WTC11 (cell line): ENCODE measurements around the gene BEND6. TPM values are rescaled to one million over a fixed set of nuclear protein-coding genes. Genes with fewer than 3 reads are reported as not detected.
"Not testable (repeated sequence)": the region's sequence is repeated elsewhere in the genome, so short reads cannot be mapped to it uniquely, and the experiment has no call there.

Experiments
- ATAC-seq: fragments of 200-7000 bp; cut with Tn5 transposase; 2 replicates; pipeline ENCODE4 v1.10.0; 2021; ENCODE audit warnings: mild to moderate bottlenecking, moderate library complexity
- CTCF ChIA-PET: fragments of 300-600 bp; sonication (Branson Sonifier 250); formaldehyde crosslinking; loops from one replicate; lab custom pipeline; 2021; ENCODE audit warnings: antibody characterized with exemption; lab: Charles Lee
- POLR2A ChIA-PET: fragments of 350-600 bp; sonication (Branson Sonifier 250); formaldehyde crosslinking; loops from one replicate; lab custom pipeline; 2021; ENCODE audit warnings: antibody characterized with exemption; lab: Charles Lee
- DNase-seq: peaks from one replicate; pipeline ENCODE4 v3.0.0; 2021; ENCODE audit warnings: low spot score
- H3K27ac Mint-ChIP-seq: 2 replicates; pipeline ENCODE4 v1.8.0; 2021; ENCODE audit warnings: mixed read lengths
- H3K27me3 Mint-ChIP-seq: 2 replicates; pipeline ENCODE4 v1.8.0; 2021; ENCODE audit warnings: low read depth, mild to moderate bottlenecking, moderate library complexity, mixed read lengths
- H3K36me3 Mint-ChIP-seq: 2 replicates; pipeline ENCODE4 v1.8.0; 2021; ENCODE audit warnings: mixed read lengths
- H3K4me1 Mint-ChIP-seq: 2 replicates; pipeline ENCODE4 v1.8.0; 2022; ENCODE audit warnings: mixed read lengths
- H3K4me3 Mint-ChIP-seq: 2 replicates; pipeline ENCODE4 v1.8.0; 2021; ENCODE audit warnings: mild to moderate bottlenecking, moderate library complexity, mixed read lengths
- H3K9me3 Mint-ChIP-seq: 2 replicates; pipeline ENCODE4 v1.8.0; 2021; ENCODE audit warnings: mixed read lengths
- AFF4 ChIP-seq: sonication (generic); formaldehyde crosslinking; IDR thresholded peaks from 2 replicates; pipeline ENCODE4 v1.8.1; 2023; ENCODE audit warnings: mild to moderate bottlenecking, missing genetic modification reagents, borderline replicate concordance
- ATF1 ChIP-seq: sonication (generic); formaldehyde crosslinking; IDR thresholded peaks from 2 replicates; pipeline ENCODE4 v1.8.1; 2023; ENCODE audit warnings: mild to moderate bottlenecking, moderate library complexity, missing genetic modification reagents
- E2F1 ChIP-seq: sonication (generic); formaldehyde crosslinking; IDR thresholded peaks from 2 replicates; pipeline ENCODE4 v1.8.0; 2022; ENCODE audit warnings: mild to moderate bottlenecking, missing genetic modification reagents
- E2F5 ChIP-seq: sonication (generic); formaldehyde crosslinking; IDR thresholded peaks from 2 replicates; pipeline ENCODE4 v1.8.1; 2022; ENCODE audit warnings: mild to moderate bottlenecking, moderate library complexity, missing genetic modification reagents
- ESRRA ChIP-seq: sonication (generic); formaldehyde crosslinking; IDR thresholded peaks from 2 replicates; pipeline ENCODE4 v1.8.1; 2022; ENCODE audit warnings: mild to moderate bottlenecking, missing genetic modification reagents, borderline replicate concordance
- GRHL2 ChIP-seq: fragments of 250-450 bp; sonication (Bioruptor Pico); IDR thresholded peaks from 2 replicates; pipeline ENCODE4 v1.8.0; 2022; ENCODE audit warnings: mild to moderate bottlenecking, moderate library complexity; ENCODE audit not compliant: insufficient replicate concordance, severe bottlenecking
- GTF2I ChIP-seq: fragments of 250-450 bp; sonication (Bioruptor Pico); conservative IDR thresholded peaks from 2 replicates; pipeline ENCODE4 v1.4.0; 2021; ENCODE audit warnings: mild to moderate bottlenecking
- HMGXB4 ChIP-seq: sonication (generic); formaldehyde crosslinking; IDR thresholded peaks from 2 replicates; pipeline ENCODE4 v1.8.1; 2023; ENCODE audit warnings: mild to moderate bottlenecking, moderate library complexity, missing genetic modification reagents
- KAT7 ChIP-seq: sonication (generic); formaldehyde crosslinking; IDR thresholded peaks from 2 replicates; pipeline ENCODE4 v1.8.1; 2023; ENCODE audit warnings: missing genetic modification reagents, mild to moderate bottlenecking, borderline replicate concordance
- MXD4 ChIP-seq: fragments of 250-450 bp; sonication (Bioruptor Pico); IDR thresholded peaks from 2 replicates; pipeline ENCODE4 v1.8.0; 2021; ENCODE audit warnings: mild to moderate bottlenecking, moderate library complexity, borderline replicate concordance
- NFATC4 ChIP-seq: fragments of 250-450 bp; sonication (Bioruptor Pico); IDR thresholded peaks from 2 replicates; pipeline ENCODE4 v1.9.0; 2021; ENCODE audit warnings: mild to moderate bottlenecking
- RELA ChIP-seq: sonication (generic); formaldehyde crosslinking; IDR thresholded peaks from 2 replicates; pipeline ENCODE4 v1.8.1; 2022; ENCODE audit warnings: missing genetic modification reagents, mild to moderate bottlenecking, borderline replicate concordance
- SMAD3 ChIP-seq: sonication (generic); formaldehyde crosslinking; IDR thresholded peaks from 2 replicates; pipeline ENCODE4 v1.8.0; 2022; ENCODE audit warnings: missing genetic modification reagents, mild to moderate bottlenecking, borderline replicate concordance
- SP1 ChIP-seq: sonication (generic); formaldehyde crosslinking; conservative IDR thresholded peaks from 2 replicates; pipeline ENCODE4 v1.8.1; 2022; ENCODE audit warnings: missing genetic modification reagents
- TP53 ChIP-seq: sonication (generic); formaldehyde crosslinking; IDR thresholded peaks from 2 replicates; pipeline ENCODE4 v1.8.1; 2023; ENCODE audit warnings: mild to moderate bottlenecking, missing genetic modification reagents
- ZNF121 ChIP-seq: sonication (generic); formaldehyde crosslinking; IDR thresholded peaks from 2 replicates; pipeline ENCODE4 v1.8.0; 2023; ENCODE audit warnings: missing genetic modification reagents
- total RNA-seq: library from RNA; stranded (reverse); gene quantifications from 3 replicates; pipeline ENCODE4 v1.2.3, GENCODE V29; 2021

BEND6 gene
- total RNA-seq, 1 experiment from 2014 or later = 1.5 TPM

- no peak for TF ChIP-seq ZNF121 (CRISPR knock-in tag)
Observed at GRCh38 chr6:57004292-57004691, 49.4 kb downstream of the BEND6 start (continued).

- ATAC-seq (no peak), DNase-seq (no peak)
- no peaks in the 10 kb centered on the region for H3K9me3 Mint-ChIP-seq
- H3K27me3 Mint-ChIP-seq = no peaks in the 10 kb centered on the region
- no peak overlapping the region for H3K4me3 Mint-ChIP-seq
- CTCF ChIA-PET = no interaction called here
- TF ChIP-seq RELA = no peak
- TF ChIP-seq E2F5 (CRISPR knock-in tag) = no peak
- no peak for TF ChIP-seq AFF4 (CRISPR knock-in tag)
- no peak for TF ChIP-seq SP1 (CRISPR knock-in tag)
- no peak for TF ChIP-seq SMAD3 (CRISPR knock-in tag)
- no peak for TF ChIP-seq TP53 (CRISPR knock-in tag)
- no peak for TF ChIP-seq GTF2I (CRISPR knock-in tag)
- no peak for TF ChIP-seq NFATC4
- no peak for TF ChIP-seq KAT7 (CRISPR knock-in tag)
- TF ChIP-seq ESRRA = no peak
- no peak for TF ChIP-seq E2F1 (CRISPR knock-in tag)
- no peak for TF ChIP-seq MXD4
- TF ChIP-seq GRHL2 = no peak
- no peak for TF ChIP-seq ATF1 (CRISPR knock-in tag)
- TF ChIP-seq HMGXB4 = no peak
- H3K4me1 Mint-ChIP-seq = no peaks in the 10 kb centered on the region
- no peak overlapping the region for H3K27ac Mint-ChIP-seq
- H3K36me3 Mint-ChIP-seq = no peaks in the 10 kb centered on the region
- POLR2A ChIA-PET = no interaction called here
Observed at GRCh38 chr6:57006101-57006500, 51.2 kb downstream of the BEND6 start.

GRCh38 chr6:57008069-57008468, 53.2 kb downstream of the BEND6 start:
- H3K36me3 Mint-ChIP-seq, CTCF ChIA-PET, DNase-seq, H3K4me3 Mint-ChIP-seq, H3K4me1 Mint-ChIP-seq, ATAC-seq, H3K9me3 Mint-ChIP-seq, POLR2A ChIA-PET, H3K27ac Mint-ChIP-seq, H3K27me3 Mint-ChIP-seq: not testable (repeated sequence)
